ENCODE data around the gene CASS4.

- TF ChIP-seq CTCF (IDR thresholded peaks at IDR 0.05) (no peak), JUN (IDR thresholded peaks at IDR 0.05) (no peak), ESRRA (IDR thresholded peaks at IDR 0.05; ENCODE audit: borderline replicate concordance, low read length) (no peak)
- TF ChIP-seq, protein P1, sequence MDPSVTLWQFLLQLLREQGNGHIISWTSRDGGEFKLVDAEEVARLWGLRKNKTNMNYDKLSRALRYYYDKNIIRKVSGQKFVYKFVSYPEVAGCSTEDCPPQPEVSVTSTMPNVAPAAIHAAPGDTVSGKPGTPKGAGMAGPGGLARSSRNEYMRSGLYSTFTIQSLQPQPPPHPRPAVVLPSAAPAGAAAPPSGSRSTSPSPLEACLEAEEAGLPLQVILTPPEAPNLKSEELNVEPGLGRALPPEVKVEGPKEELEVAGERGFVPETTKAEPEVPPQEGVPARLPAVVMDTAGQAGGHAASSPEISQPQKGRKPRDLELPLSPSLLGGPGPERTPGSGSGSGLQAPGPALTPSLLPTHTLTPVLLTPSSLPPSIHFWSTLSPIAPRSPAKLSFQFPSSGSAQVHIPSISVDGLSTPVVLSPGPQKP (IDR thresholded peaks at IDR 0.05; ENCODE audit: low read depth, low read length), result no peak
These were observed 10.7 kb downstream of the CASS4 start for GRCh38 chr20:56422824-56423189.
